AG04450 (cell line): Measurements from ENCODE around the gene REN. TPM values are rescaled to one million over a fixed set of nuclear protein-coding genes. Genes with fewer than 3 reads are reported as not detected.

Experiments used
- CTCF ChIA-PET: fragments of 300-600, 350-600 bp; formaldehyde crosslinking; extraction: SDS; loops from one replicate; lab custom pipeline; 2022; ENCODE audit warnings: antibody characterized with exemption, inconsistent platforms; lab: Charles Lee
- POLR2A ChIA-PET: fragments of 350-600 bp; formaldehyde crosslinking; extraction: SDS; loops from one replicate; lab custom pipeline; 2021; ENCODE audit warnings: antibody characterized with exemption, inconsistent platforms; lab: Yijun Ruan, JAX
- DNase-seq: peaks from one replicate; pipeline ENCODE4 v3.0.0-alpha.2; 2011; ENCODE audit warnings: low read depth, low spot score
- H3K27ac ChIP-seq: one replicate; pipeline ENCODE4 v1.5.1; 2012; ENCODE audit warnings: low read depth, low read length, control low read depth
- H3K27me3 ChIP-seq: one replicate; pipeline ENCODE4 v1.6.0; 2012; ENCODE audit warnings: low read length; ENCODE audit not compliant: control insufficient read depth, insufficient read depth
- H3K4me3 ChIP-seq: 2 replicates; pipeline ENCODE4 v1.5.1; 2011; ENCODE audit warnings: mild to moderate bottlenecking, low read depth, low read length, control low read depth
- H3K9me3 ChIP-seq: 2 replicates; pipeline ENCODE4 v1.5.1; 2012; ENCODE audit warnings: low read length; ENCODE audit not compliant: control insufficient read depth, insufficient read depth
- polyA plus RNA-seq: library from polyadenylated mRNA; depleted of rRNA; stranded (reverse); fragments of >200 nt; gene quantifications from 2 replicates; pipeline ENCODE4 v1.2.3, GENCODE V29; 2011
- TF ChIP-seq, protein P1 (sequence below): IDR thresholded peaks from 2 replicates; pipeline ENCODE4 v1.5.1; 2011; ENCODE audit warnings: low read depth, low read length, control low read depth, inconsistent platforms

The REN gene
- polyA plus RNA-seq, 1 experiment: 0.72 TPM

DNA sequence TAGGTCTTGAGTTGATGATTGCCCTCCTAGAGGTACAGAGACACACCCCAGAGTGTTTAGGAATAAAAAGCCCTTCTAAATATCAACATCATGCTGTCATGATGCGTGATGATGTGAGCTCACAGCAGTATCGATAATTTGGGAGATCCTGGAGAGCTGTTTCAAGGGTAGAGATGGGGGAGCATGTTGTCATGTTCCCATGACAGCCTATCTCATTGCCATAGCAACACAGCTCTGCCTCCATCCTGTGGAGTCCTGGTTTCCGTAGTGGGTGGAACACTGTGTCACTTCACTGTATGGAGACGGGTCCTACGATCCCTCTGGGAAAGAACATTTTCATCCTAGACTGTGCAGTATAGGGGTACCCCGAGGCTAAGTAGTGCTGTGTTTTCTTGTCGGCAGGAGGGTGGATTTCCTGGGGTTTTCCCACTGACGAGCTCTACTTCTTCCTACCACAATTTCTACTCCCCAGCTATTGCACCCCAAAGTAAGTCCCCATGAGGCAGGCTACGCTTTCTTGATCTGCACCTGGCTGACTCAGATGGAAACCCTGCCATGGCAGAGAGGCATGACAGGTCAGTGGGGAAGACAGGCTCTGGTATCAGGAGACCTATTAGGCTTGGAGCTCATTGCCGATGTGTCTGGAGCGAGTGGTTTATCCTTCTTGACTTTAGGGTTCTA is 23.0 kb upstream of the REN start:
- Histone ChIP-seq H3K9me3 (no peaks in the 10 kb centered on the region), H3K27ac (no peak overlapping the region), H3K27me3 (peaks cover 6% of the 10 kb centered on the region), H3K4me3 (no peak overlapping the region)
- TF ChIP-seq, protein P1, sequence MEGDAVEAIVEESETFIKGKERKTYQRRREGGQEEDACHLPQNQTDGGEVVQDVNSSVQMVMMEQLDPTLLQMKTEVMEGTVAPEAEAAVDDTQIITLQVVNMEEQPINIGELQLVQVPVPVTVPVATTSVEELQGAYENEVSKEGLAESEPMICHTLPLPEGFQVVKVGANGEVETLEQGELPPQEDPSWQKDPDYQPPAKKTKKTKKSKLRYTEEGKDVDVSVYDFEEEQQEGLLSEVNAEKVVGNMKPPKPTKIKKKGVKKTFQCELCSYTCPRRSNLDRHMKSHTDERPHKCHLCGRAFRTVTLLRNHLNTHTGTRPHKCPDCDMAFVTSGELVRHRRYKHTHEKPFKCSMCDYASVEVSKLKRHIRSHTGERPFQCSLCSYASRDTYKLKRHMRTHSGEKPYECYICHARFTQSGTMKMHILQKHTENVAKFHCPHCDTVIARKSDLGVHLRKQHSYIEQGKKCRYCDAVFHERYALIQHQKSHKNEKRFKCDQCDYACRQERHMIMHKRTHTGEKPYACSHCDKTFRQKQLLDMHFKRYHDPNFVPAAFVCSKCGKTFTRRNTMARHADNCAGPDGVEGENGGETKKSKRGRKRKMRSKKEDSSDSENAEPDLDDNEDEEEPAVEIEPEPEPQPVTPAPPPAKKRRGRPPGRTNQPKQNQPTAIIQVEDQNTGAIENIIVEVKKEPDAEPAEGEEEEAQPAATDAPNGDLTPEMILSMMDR: no peak
- POLR2A ChIA-PET: interaction anchor here (0.6 kb wide), 1 partner anchor 17 kb away, joined by 4 read pairs; no protein-coding TSS in a partner anchor
- no peak for DNase-seq
- CTCF ChIA-PET: interaction anchor here (0.5 to 3.1 kb wide), 5 partner anchors 18 to 314 kb away, joined by 3 to 13 read pairs (median 4); no protein-coding TSS in a partner anchor

- Histone ChIP-seq H3K27ac (no peak overlapping the region), H3K4me3 (no peak overlapping the region), H3K27me3 (peaks cover 6% of the 10 kb centered on the region), H3K9me3 (no peaks in the 10 kb centered on the region)
- ChIA-PET POLR2A (no interaction called here), CTCF (interaction anchor here (1.3 to 4.7 kb wide), 2 partner anchors 20 to 24 kb away, joined by 4 to 27 read pairs; no protein-coding TSS in a partner anchor)
- TF ChIP-seq, protein P1: no peak
- no peak for DNase-seq
Measured at GRCh38 chr1:204186597-204186996, 20.5 kb upstream of the REN start.

- Histone ChIP-seq H3K9me3 (no peaks in the 10 kb centered on the region), H3K27ac (no peak overlapping the region), H3K4me3 (no peak overlapping the region), H3K27me3 (no peaks in the 10 kb centered on the region)
- DNase-seq: no peak
- TF ChIP-seq, protein P1: no peak
- ChIA-PET POLR2A (no interaction called here), CTCF (interaction anchor here (1.2 to 2.4 kb wide), 2 partner anchors 26 to 33 kb away, joined by 3 to 12 read pairs; partner anchors contain the start of gene GOLT1A)
Measured at GRCh38 chr1:204181116-204181515, 15.0 kb upstream of the REN start.

- POLR2A ChIA-PET: no interaction called here
- TF ChIP-seq, protein P1: no peak
- Histone ChIP-seq H3K4me3 (no peak overlapping the region), H3K27ac (no peak overlapping the region), H3K27me3 (no peaks in the 10 kb centered on the region), H3K9me3 (no peaks in the 10 kb centered on the region)
- CTCF ChIA-PET: interaction anchor here (1.2 to 2.4 kb wide), 2 partner anchors 27 to 34 kb away, joined by 3 to 12 read pairs; partner anchors contain the start of gene GOLT1A
- no peak for DNase-seq
Measured at GRCh38 chr1:204180133-204180532, 14.0 kb upstream of the REN start.
